Cortex of kidney (tissue), 1 donor: Measurements from ENCODE around the gene NEU4.

Experiments
- DNase-seq: peaks from one replicate; lab custom pipeline; 2025; lab: John Stamatoyannopoulos, UW

NEU4 gene

DNA sequence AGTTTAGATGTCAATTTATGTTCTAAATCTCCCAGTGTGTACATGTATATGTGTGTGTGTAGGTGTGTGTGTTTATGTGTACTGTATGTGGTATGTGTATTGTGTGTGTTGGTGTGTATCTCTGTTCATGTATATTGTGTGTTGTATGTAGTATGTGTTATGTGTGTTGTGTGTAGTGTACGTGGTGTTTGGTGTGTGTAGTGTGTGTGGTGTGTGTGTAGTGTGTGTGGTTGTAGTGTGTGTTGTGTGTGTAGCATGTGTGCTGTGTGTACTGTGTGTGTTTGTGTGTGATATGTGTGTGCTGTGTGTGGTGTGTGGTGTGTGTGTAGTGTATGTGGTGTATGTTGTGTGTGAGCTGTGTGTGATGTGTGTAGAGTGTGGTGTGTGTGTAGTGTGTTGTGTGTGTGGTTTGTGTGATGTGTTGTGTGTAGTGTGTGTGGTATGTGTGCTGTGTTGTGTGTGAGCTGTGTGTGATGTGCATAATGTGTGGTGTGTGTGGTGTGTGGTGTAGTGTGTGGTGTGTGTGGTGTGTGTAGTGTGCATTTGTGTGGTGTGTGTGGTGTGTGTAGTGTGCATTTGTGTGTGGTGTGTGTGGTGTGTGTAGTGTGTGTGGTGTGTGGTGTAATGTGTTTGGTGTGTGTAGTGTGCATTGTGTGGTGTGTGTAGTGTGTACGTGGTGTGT lies 55.3 kb downstream of the NEU4 start:
- DNase-seq = no peak

GRCh38 chr2:241864850-241865213 lies 55.8 kb downstream of the NEU4 start:
- DNase-seq = no peak

- no peak for DNase-seq
Measured at GRCh38 chr2:241865416-241865956, 56.5 kb downstream of the NEU4 start.

DNA sequence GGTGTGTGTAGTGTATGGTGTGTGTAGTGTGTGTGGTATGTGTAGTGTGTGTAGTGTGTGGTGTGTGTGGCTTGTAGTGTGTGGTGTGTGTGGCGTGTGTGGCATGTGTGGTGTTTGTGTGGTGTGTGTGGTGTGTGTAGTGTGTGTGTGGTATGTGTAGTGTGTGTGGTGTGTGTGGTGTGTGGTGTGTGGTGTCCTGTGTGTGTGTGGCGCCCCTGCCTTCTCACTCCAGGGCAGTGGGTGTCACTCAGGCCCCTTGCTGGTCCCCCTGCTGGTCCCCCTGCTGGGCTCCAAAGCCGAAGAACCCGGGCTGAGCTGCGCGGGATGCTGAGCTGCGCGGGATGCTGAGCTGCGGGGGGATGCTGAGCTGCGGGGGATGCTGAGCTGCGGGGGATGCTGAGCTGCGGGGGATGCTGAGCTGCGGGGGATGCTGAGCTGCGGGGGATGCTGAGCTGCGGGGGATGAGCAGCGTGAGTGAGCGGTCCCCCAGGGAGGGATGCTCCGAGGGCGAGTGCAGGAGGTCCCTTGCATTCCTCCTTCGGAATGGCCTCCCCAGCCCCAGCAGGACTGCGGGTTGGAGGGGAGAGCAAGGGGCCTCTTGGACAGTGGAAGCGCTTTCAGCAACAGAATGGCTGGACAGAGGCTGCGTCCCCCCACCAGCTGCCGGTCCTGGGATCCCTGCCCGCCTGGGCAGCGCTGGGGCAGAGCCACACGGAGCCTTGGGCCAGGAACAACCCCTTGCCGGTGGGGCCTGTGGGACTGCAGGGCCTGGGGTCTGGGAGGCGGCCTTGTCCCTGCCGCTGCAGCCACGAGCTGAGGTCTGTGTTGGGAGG lies 57.2 kb downstream of the NEU4 start:
- DNase-seq = no peak
